IMR-90 (cell line): ENCODE measurements around the gene PLCL1. TPM values are rescaled to one million over a fixed set of nuclear protein-coding genes. Genes with fewer than 3 reads are reported as not detected.

ENCODE experiments used
- ATAC-seq: fragments of 200-7000 bp; cut with Tn5 transposase; 2 replicates; pipeline ENCODE4 v1.9.1; 2020; ENCODE audit warnings: low read depth, mild to moderate bottlenecking, moderate library complexity
- BruUV-seq: library from RNA; stranded (reverse); fragments of 400-500 nt; replicated peaks from 2 replicates; lab custom pipeline; 2021; lab: Mats Ljungman, UMichigan
- CTCF ChIA-PET: fragments of 300-600 bp; formaldehyde crosslinking; extraction: SDS; loops from one replicate; lab custom pipeline; 2021; ENCODE audit warnings: antibody characterized with exemption; lab: Yijun Ruan, JAX
- POLR2A ChIA-PET: fragments of 300-600 bp; sonication (Branson Sonifier 250); formaldehyde crosslinking; loops from one replicate; lab custom pipeline; 2022; ENCODE audit warnings: antibody characterized with exemption; ENCODE audit not compliant: unreplicated experiment; lab: Charles Lee
- DNase-seq: peaks from one replicate; pipeline ENCODE4 v3.0.0; 2013
- H2AFZ ChIP-seq: replicated peaks from 2 replicates; pipeline ENCODE3; 2013; ENCODE audit warnings: low read length, mild to moderate bottlenecking; ENCODE audit not compliant: poor library complexity
- H2AK5ac ChIP-seq: 2 replicates; pipeline ENCODE4 v1.6.1; 2013; ENCODE audit warnings: low read depth, low read length, inconsistent platforms
- H2AK9ac ChIP-seq: replicated peaks from 2 replicates; pipeline ENCODE3; 2013; ENCODE audit warnings: mild to moderate bottlenecking, low read depth, low read length, moderate library complexity; ENCODE audit not compliant: poor library complexity
- H2BK120ac ChIP-seq: 2 replicates; pipeline ENCODE4 v1.6.1; 2013; ENCODE audit warnings: low read depth, low read length, inconsistent platforms
- H2BK15ac ChIP-seq: 3 replicates; pipeline ENCODE4 v1.6.1; 2013; ENCODE audit warnings: low read depth, low read length, inconsistent platforms
- H2BK20ac ChIP-seq: 2 replicates; pipeline ENCODE4 v1.6.1; 2013; ENCODE audit warnings: low read depth, mild to moderate bottlenecking, inconsistent platforms, low read length, moderate library complexity
- H2BK5ac ChIP-seq: 2 replicates; pipeline ENCODE4 v1.6.1; 2013; ENCODE audit warnings: mild to moderate bottlenecking, low read depth, low read length, inconsistent platforms; ENCODE audit not compliant: poor library complexity, severe bottlenecking
- H3K14ac ChIP-seq: replicated peaks from 2 replicates; pipeline ENCODE4 v1.6.1; 2013; ENCODE audit warnings: low read depth, low read length, inconsistent platforms
- H3K18ac ChIP-seq: 2 replicates; pipeline ENCODE4 v1.6.1; 2013; ENCODE audit warnings: low read depth, low read length, control low read depth
- H3K23ac ChIP-seq: 2 replicates; pipeline ENCODE4 v1.6.1; 2013; ENCODE audit warnings: low read depth, low read length, inconsistent platforms
- H3K27ac ChIP-seq: 2 replicates; pipeline ENCODE4 v1.5.1; 2013; ENCODE audit warnings: mild to moderate bottlenecking, control low read depth, low read length; ENCODE audit not compliant: insufficient read depth
- H3K27me3 ChIP-seq: 2 replicates; pipeline ENCODE4 v1.6.1; 2013; ENCODE audit warnings: low read length; ENCODE audit not compliant: control insufficient read depth, insufficient read depth
- H3K36me3 ChIP-seq: 2 replicates; pipeline ENCODE4 v1.6.1; 2013; ENCODE audit warnings: low read length, mixed read lengths; ENCODE audit not compliant: control insufficient read depth, insufficient read depth
- H3K4ac ChIP-seq: 2 replicates; pipeline ENCODE4 v1.6.1; 2013; ENCODE audit warnings: low read depth, low read length, inconsistent platforms
- H3K4me1 ChIP-seq: 2 replicates; pipeline ENCODE4 v1.6.1; 2013; ENCODE audit warnings: low read length, mixed read lengths; ENCODE audit not compliant: control insufficient read depth, insufficient read depth
- H3K4me2 ChIP-seq: 2 replicates; pipeline ENCODE4 v1.6.1; 2013; ENCODE audit warnings: low read depth, mild to moderate bottlenecking, control low read depth, low read length, moderate library complexity
- H3K4me3 ChIP-seq: 2 replicates; pipeline ENCODE4 v1.5.1; 2013; ENCODE audit warnings: low read depth, mild to moderate bottlenecking, control low read depth, low read length, moderate library complexity; ENCODE audit not compliant: insufficient read depth
- H3K56ac ChIP-seq: 2 replicates; pipeline ENCODE4 v1.6.1; 2013; ENCODE audit warnings: low read length, inconsistent platforms; ENCODE audit not compliant: insufficient read depth; ENCODE audit errors: extremely low read depth
- H3K79me1 ChIP-seq, 2 experiments: 2 replicates each; pipeline ENCODE4 v1.6.1; 2013; ENCODE audit warnings: low read length in 2 of 2, inconsistent platforms in 1 of 2, low read depth in 1 of 2
- H3K9ac ChIP-seq: 2 replicates; pipeline ENCODE4 v1.6.1; 2013; ENCODE audit warnings: low read depth, low read length, control low read depth
- H3K9me1 ChIP-seq: 2 replicates; pipeline ENCODE4 v1.6.1; 2013; ENCODE audit warnings: low read length, inconsistent platforms; ENCODE audit not compliant: insufficient read depth
- H3K9me3 ChIP-seq: 2 replicates; pipeline ENCODE4 v1.6.1; 2013; ENCODE audit warnings: low read length; ENCODE audit not compliant: control insufficient read depth, insufficient read depth
- H4K20me1 ChIP-seq: 2 replicates; pipeline ENCODE4 v1.6.1; 2013; ENCODE audit warnings: low read length, inconsistent platforms; ENCODE audit not compliant: insufficient read depth
- H4K5ac ChIP-seq: 2 replicates; pipeline ENCODE4 v1.6.1; 2013; ENCODE audit warnings: mild to moderate bottlenecking, low read depth, low read length, control low read depth
- H4K8ac ChIP-seq, 2 experiments: 2 replicates each; pipeline ENCODE4 v1.6.1; 2013; ENCODE audit warnings: low read depth in 2 of 2, low read length in 2 of 2, control low read depth in 1 of 2, inconsistent platforms in 1 of 2
- H4K91ac ChIP-seq: 2 replicates; pipeline ENCODE4 v1.6.1; 2013; ENCODE audit warnings: low read depth, low read length, inconsistent platforms; ENCODE audit not compliant: insufficient read depth
- BHLHE40 ChIP-seq: fragments of 150-350 bp; IDR thresholded peaks from 2 replicates; pipeline ENCODE4 v1.6.1; 2016; ENCODE audit warnings: mild to moderate bottlenecking, low read depth, low read length
- CEBPB ChIP-seq: IDR thresholded peaks from 2 replicates; pipeline ENCODE4 v1.6.1; 2012; ENCODE audit warnings: low read depth, low read length, improper control_type of control experiment
- CHD1 ChIP-seq: IDR thresholded peaks from 2 replicates; pipeline ENCODE4 v1.6.1; 2012; ENCODE audit warnings: low read depth, low read length, improper control_type of control experiment
- FOS ChIP-seq: fragments of 150-350 bp; IDR thresholded peaks from 2 replicates; pipeline ENCODE4 v1.6.1; 2016; ENCODE audit warnings: low read depth, low read length
- MAFK ChIP-seq: IDR thresholded peaks from 2 replicates; pipeline ENCODE4 v1.6.1; 2012; ENCODE audit warnings: low read depth, low read length, improper control_type of control experiment
- MAZ ChIP-seq: IDR thresholded peaks from 2 replicates; pipeline ENCODE4 v1.6.1; 2012; ENCODE audit warnings: low read depth, mild to moderate bottlenecking, low read length, improper control_type of control experiment, moderate library complexity, borderline replicate concordance
- MXI1 ChIP-seq: IDR thresholded peaks from 2 replicates; pipeline ENCODE4 v1.6.1; 2012; ENCODE audit warnings: low read depth, mild to moderate bottlenecking, low read length, moderate library complexity, borderline replicate concordance
- POLR2A ChIP-seq: IDR thresholded peaks from 2 replicates; pipeline ENCODE4 v1.6.1; 2012; ENCODE audit warnings: mild to moderate bottlenecking, low read depth, low read length
- RAD21 ChIP-seq: IDR thresholded peaks from 2 replicates; pipeline ENCODE4 v1.6.1; 2012; ENCODE audit warnings: low read length, improper control_type of control experiment
- RCOR1 ChIP-seq: IDR thresholded peaks from 2 replicates; pipeline ENCODE4 v1.6.1; 2012; ENCODE audit warnings: mild to moderate bottlenecking, low read length, improper control_type of control experiment; ENCODE audit not compliant: insufficient replicate concordance
- RFX5 ChIP-seq: IDR thresholded peaks from 2 replicates; pipeline ENCODE4 v1.8.0; 2012; ENCODE audit warnings: low read depth, mild to moderate bottlenecking, low read length, moderate library complexity
- WGBS, 2 experiments: methylation state at CpG; one replicate each; pipeline versions ENCODE4 v1.1.5 to v1.1.7; 2013; ENCODE audit warnings: missing lambda C conversion rate in 2 of 2; ENCODE audit not compliant: insufficient read length in 1 of 2; ENCODE audit errors: extremely low coverage in 2 of 2; 5-methylcytosine and 5-hydroxymethylcytosine counted together
- dilution Hi-C: fragments of 300-500 bp; cut with HindIII; formaldehyde crosslinking; loops from one replicate; pipeline ENCODE4 v1.14.3; 2018; ENCODE audit warnings: low sequenced_read_pairs; ENCODE audit not compliant: unreplicated experiment
- in situ Hi-C: fragments of 300-500 bp; cut with MboI; formaldehyde crosslinking; loops from 3 replicates; pipeline ENCODE4 v1.14.3; 2019; ENCODE audit warnings: low sequenced_read_pairs, inconsistent platforms, mixed read lengths
- intact Hi-C: fragments of 100-400 bp; cut with micrococcal nuclease; formaldehyde crosslinking; loops from 2 replicates; pipeline ENCODE4 v1.10.0; 2022
- polyA plus RNA-seq, 3 experiments: library from polyadenylated mRNA; depleted of rRNA; stranded (reverse); fragments of >200 nt; gene quantifications; 2 replicates each; pipeline ENCODE4 v1.2.3, GENCODE V29; 2012; ENCODE audit warnings: low replicate concordance in 1 of 3
- total RNA-seq: library from RNA; depleted of rRNA; stranded (reverse); fragments of >200 nt; gene quantifications from 2 replicates; pipeline ENCODE4 v1.2.3, GENCODE V29; 2012

Gene PLCL1
- total and polyA plus RNA-seq, 2 of the 4 experiments (the other 2 are of a cell fraction): 0.14 to 0.18 TPM

DNA sequence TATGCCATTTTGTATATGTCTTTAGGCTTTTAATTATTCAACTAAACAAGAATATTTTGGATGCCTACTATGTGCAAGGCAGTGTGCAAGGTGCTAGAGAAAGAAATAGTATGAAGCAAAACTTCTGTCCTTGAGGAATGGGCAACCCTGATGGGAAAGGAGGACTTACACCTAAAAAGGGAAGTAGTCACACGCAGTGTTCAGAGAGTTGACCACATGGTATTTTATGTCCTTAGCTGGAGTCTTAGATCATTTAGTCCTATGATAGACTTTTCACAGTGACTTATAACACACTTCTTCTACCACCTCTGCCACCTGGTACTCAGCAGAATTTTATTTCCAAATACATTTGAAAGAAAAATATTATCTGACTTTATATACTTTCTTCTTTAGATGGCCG lies 291.6 kb downstream of the PLCL1 start:
- intact Hi-C loops: no loop called here
- H2BK20ac ChIP-seq: no peak overlapping the region
- H3K14ac ChIP-seq: no peak overlapping the region
- H2AK5ac ChIP-seq: no peak overlapping the region
- H4K20me1 ChIP-seq: no peaks in the 10 kb centered on the region
- no peaks in the 10 kb centered on the region for H3K9me1 ChIP-seq
- TF ChIP-seq MXI1 (no peak), RFX5 (no peak), RAD21 (no peak), BHLHE40 (no peak), RCOR1 (no peak), POLR2A (no peak), FOS (no peak), MAFK (no peak), CHD1 (no peak), MAZ (no peak), CEBPB (no peak)
- H2BK5ac ChIP-seq: no peak overlapping the region
- in situ Hi-C loops: no loop called here
- no peak overlapping the region for H3K18ac ChIP-seq
- ChIA-PET POLR2A (no interaction called here), CTCF (interaction anchor here (0.9 kb wide), 1 partner anchor 30 kb away, joined by 3 read pairs; no protein-coding TSS in a partner anchor)
- no peak overlapping the region for H4K5ac ChIP-seq
- no peak overlapping the region for H3K23ac ChIP-seq
- no peak for ATAC-seq
- H3K9ac ChIP-seq: no peak overlapping the region
- no TSS peak for BruUV-seq
- H3K4ac ChIP-seq: no peak overlapping the region
- no peaks in the 10 kb centered on the region for H3K9me3 ChIP-seq
- H2BK120ac ChIP-seq: no peak overlapping the region
- DNase-seq: no peak
- H2AFZ ChIP-seq: no peak overlapping the region
- dilution Hi-C loops: no loop called here
- no peaks in the 10 kb centered on the region for H3K36me3 ChIP-seq
- H3K4me2 ChIP-seq: no peak overlapping the region
- H3K27ac ChIP-seq: no peak overlapping the region
- no peak overlapping the region for H4K8ac ChIP-seq
- H3K79me1 ChIP-seq: no peaks in the 10 kb centered on the region
- no peak overlapping the region for H2AK9ac ChIP-seq
- H3K27me3 ChIP-seq: no peaks in the 10 kb centered on the region
- no peak overlapping the region for H4K91ac ChIP-seq
- no CpG with 5 or more reads among the region's 2 CpGs for WGBS, 2 experiments
- no peak overlapping the region for H3K56ac ChIP-seq
- no peak overlapping the region for H2BK15ac ChIP-seq
- no peak overlapping the region for H3K4me3 ChIP-seq
- no peaks in the 10 kb centered on the region for H3K4me1 ChIP-seq
